ENCODE data around the gene ARMC9. TPM values are rescaled to one million over a fixed set of nuclear protein-coding genes. Genes with fewer than 3 reads are reported as not detected.
"Not testable (repeated sequence)": the region's sequence is repeated elsewhere in the genome, so short reads cannot be mapped to it uniquely, and the experiment has no call there.

ARMC9 gene
- total RNA-seq, 4 donors from 2014 or later: 0.20 to 7.2 (median 3.2) TPM

DNA sequence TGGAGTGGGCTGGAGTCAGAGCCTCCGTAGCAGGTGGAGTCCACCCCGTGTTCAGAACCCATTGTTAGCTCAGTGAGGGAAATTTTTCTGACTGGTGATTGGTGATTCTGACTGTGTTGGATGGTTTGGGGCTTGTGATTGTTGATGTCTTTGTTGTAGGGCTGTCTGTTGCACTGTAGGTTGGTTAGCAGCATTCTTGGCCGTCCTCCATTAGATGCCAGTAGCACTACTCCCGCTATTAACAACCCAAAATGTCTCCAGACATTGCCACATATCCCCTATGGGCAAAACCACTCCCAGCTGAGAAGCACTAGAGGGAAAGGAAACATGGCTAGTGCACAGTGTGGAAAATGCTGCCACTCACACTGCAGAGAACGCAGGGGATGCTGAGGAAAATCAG is 51.7 kb downstream of the ARMC9 start:
- ATAC-seq (no peak), DNase-seq (no peak)
- in situ Hi-C loops (cut with MboI; ENCODE audit: low sequenced_read_pairs in 4 of 4): no loop called here

DNA sequence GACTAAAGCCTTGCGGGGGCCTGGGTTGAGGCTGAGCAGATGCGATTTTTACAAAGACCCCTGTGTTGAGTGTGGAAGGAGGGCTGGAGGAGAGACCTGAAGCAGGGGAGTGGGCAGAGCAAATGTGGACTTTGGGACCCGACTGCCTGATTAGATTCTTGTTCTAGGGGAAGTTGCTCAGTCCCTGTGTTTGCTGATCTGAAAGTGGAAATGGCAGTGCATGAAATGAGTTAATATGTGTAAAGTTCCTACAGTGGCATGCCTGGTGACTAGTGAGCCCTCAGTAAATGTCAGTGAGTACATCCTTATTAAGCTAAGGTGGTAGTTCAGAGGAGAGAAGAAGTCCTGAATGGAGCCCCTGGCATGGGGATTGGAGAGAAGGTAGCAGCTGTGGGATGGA is 52.3 kb downstream of the ARMC9 start:
- Histone ChIP-seq H3K9me3 (no peaks in the 10 kb centered on the region), H3K36me3 (no peaks in the 10 kb centered on the region), H3K4me1 (no peaks in the 10 kb centered on the region), H3K4me3 (no peak overlapping the region), H3K27me3 (no peaks in the 10 kb centered on the region), H3K27ac (no peak overlapping the region)
- in situ Hi-C loops (cut with MboI; ENCODE audit: low sequenced_read_pairs in 4 of 4): no loop called here
- DNase-seq (no peak), ATAC-seq (no peak)
- intact Hi-C loops (cut with DNase I; ENCODE audit: low total_unique reads): no loop called here
- TF ChIP-seq, protein P1, sequence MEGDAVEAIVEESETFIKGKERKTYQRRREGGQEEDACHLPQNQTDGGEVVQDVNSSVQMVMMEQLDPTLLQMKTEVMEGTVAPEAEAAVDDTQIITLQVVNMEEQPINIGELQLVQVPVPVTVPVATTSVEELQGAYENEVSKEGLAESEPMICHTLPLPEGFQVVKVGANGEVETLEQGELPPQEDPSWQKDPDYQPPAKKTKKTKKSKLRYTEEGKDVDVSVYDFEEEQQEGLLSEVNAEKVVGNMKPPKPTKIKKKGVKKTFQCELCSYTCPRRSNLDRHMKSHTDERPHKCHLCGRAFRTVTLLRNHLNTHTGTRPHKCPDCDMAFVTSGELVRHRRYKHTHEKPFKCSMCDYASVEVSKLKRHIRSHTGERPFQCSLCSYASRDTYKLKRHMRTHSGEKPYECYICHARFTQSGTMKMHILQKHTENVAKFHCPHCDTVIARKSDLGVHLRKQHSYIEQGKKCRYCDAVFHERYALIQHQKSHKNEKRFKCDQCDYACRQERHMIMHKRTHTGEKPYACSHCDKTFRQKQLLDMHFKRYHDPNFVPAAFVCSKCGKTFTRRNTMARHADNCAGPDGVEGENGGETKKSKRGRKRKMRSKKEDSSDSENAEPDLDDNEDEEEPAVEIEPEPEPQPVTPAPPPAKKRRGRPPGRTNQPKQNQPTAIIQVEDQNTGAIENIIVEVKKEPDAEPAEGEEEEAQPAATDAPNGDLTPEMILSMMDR (IDR thresholded peaks at IDR 0.05 in 4 of 5, conservative IDR thresholded peaks at IDR 0.05 in 1 of 5): no peak
- TF ChIP-seq POLR2A (IDR thresholded peaks at IDR 0.05): no peak

More for the DNA sequence above, 51.7 kb downstream of the ARMC9 start:
- Histone ChIP-seq H3K27ac (no peak overlapping the region), H3K9me3 (no peaks in the 10 kb centered on the region), H3K36me3 (no peaks in the 10 kb centered on the region), H3K4me3 (no peak overlapping the region), H3K27me3 (no peaks in the 10 kb centered on the region), H3K4me1 (no peaks in the 10 kb centered on the region)
- intact Hi-C loops (cut with DNase I; ENCODE audit: low total_unique reads): no loop called here
- TF ChIP-seq, protein P1 (IDR thresholded peaks at IDR 0.05 in 4 of 5, conservative IDR thresholded peaks at IDR 0.05 in 1 of 5): no peak
- no peak for TF ChIP-seq POLR2A (IDR thresholded peaks at IDR 0.05)

DNA sequence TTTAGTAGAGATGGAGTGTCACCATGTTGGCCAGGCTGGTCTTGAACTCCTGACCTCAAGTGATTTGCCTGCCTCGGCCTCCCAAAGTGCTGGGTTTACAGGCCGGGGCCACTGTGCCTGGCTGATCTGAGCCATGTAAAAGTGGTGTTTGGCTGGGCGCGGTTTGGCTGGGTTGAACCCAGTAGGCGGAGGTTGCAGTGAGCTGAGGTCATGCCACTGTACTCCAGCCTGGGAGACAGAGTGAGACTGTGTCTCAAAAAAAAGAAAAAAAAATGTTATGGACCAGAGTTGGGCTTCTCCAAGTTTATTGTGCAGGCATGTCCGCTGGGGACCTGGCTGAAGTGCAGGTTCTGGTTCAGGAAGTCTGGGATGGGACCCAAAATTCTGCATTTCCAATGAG is 54.9 kb downstream of the ARMC9 start:
- DNase-seq; H3K4me3 ChIP-seq; H3K27me3 ChIP-seq; intact Hi-C loops (cut with DNase I; ENCODE audit: low total_unique reads); H3K27ac ChIP-seq; in situ Hi-C loops (cut with MboI; ENCODE audit: low sequenced_read_pairs in 4 of 4); H3K9me3 ChIP-seq; H3K4me1 ChIP-seq; H3K36me3 ChIP-seq; ATAC-seq: not testable (repeated sequence)

DNA sequence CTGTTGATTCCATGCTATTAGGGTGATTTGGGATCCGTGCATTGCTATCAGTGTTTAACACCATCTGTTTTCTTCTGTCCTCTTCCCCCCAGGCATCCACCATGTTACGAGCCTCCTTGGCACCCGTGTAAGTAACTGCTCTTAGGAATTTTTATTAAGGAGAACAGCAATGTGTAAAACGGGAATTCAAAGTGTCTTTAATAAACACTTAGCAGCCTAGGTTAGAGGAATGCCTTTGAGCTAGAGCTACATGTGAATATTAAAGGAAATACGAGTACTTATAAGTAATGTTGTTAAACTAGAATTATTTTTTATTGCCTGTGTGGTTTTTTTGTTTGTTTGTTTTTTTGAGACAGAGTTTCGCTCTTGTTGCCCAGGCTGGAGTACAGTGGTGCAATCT is 58.1 kb downstream of the ARMC9 start:
- Histone ChIP-seq H3K4me3 (no peak overlapping the region), H3K9me3 (no peaks in the 10 kb centered on the region), H3K36me3 (no peaks in the 10 kb centered on the region), H3K27me3 (no peaks in the 10 kb centered on the region), H3K4me1 (no peaks in the 10 kb centered on the region), H3K27ac (no peak overlapping the region)
- ATAC-seq (no peak), DNase-seq (no peak)
- intact Hi-C loops (cut with DNase I; ENCODE audit: low total_unique reads): no loop called here
- in situ Hi-C loops (cut with MboI; ENCODE audit: low sequenced_read_pairs in 4 of 4): no loop called here
- TF ChIP-seq POLR2A (IDR thresholded peaks at IDR 0.05): no peak
- TF ChIP-seq, protein P1 (IDR thresholded peaks at IDR 0.05 in 4 of 5, conservative IDR thresholded peaks at IDR 0.05 in 1 of 5): no peak

DNA sequence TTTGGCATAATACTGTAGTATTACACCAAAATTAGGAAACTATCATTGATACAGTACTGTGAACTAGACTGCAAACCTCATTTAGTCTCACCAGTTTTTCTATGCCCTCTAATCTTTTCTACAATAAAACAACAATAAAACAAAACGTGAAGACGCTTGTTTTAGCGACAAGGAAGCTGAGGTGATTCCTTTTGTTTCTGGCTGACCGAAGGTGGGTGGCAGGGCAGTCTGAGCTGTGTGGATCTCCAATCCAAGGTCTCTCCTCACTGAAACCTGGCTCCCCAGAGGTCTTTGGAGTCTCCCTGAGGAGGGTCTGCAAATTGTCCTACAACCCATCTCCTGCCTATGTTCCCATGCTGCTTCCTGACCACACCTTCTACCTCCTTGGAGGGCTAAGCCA is 59.3 kb downstream of the ARMC9 start:
- no peaks in the 10 kb centered on the region for H3K4me1 ChIP-seq
- in situ Hi-C loops (cut with MboI; ENCODE audit: low sequenced_read_pairs in 4 of 4): no loop called here
- H3K4me3 ChIP-seq: no peak overlapping the region
- no peaks in the 10 kb centered on the region for H3K36me3 ChIP-seq
- DNase-seq (no peak), ATAC-seq (no peak)
- no peak for TF ChIP-seq POLR2A (IDR thresholded peaks at IDR 0.05)
- TF ChIP-seq, protein P1 (IDR thresholded peaks at IDR 0.05 in 4 of 5, conservative IDR thresholded peaks at IDR 0.05 in 1 of 5): no peak
- H3K27ac ChIP-seq: no peak overlapping the region
- intact Hi-C loops (cut with DNase I; ENCODE audit: low total_unique reads): no loop called here
- H3K9me3 ChIP-seq: no peaks in the 10 kb centered on the region
- no peaks in the 10 kb centered on the region for H3K27me3 ChIP-seq

All from gastrocnemius medialis (tissue), 4 donors.